ENCODE data around the gene PPP4R2.

GRCh38 chr3:73098873-73099272, 102.3 kb downstream of the PPP4R2 start:
- TF ChIP-seq POLR2A (IDR thresholded peaks at IDR 0.05) (no peak), POLR2AphosphoS5 (IDR thresholded peaks at IDR 0.05) (no peak)
- TF ChIP-seq, protein P1, sequence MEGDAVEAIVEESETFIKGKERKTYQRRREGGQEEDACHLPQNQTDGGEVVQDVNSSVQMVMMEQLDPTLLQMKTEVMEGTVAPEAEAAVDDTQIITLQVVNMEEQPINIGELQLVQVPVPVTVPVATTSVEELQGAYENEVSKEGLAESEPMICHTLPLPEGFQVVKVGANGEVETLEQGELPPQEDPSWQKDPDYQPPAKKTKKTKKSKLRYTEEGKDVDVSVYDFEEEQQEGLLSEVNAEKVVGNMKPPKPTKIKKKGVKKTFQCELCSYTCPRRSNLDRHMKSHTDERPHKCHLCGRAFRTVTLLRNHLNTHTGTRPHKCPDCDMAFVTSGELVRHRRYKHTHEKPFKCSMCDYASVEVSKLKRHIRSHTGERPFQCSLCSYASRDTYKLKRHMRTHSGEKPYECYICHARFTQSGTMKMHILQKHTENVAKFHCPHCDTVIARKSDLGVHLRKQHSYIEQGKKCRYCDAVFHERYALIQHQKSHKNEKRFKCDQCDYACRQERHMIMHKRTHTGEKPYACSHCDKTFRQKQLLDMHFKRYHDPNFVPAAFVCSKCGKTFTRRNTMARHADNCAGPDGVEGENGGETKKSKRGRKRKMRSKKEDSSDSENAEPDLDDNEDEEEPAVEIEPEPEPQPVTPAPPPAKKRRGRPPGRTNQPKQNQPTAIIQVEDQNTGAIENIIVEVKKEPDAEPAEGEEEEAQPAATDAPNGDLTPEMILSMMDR (IDR thresholded peaks at IDR 0.05), result no peak

Data from breast epithelium (tissue), 3 donors.